Keratinocyte (primary cell): ENCODE measurements around the gene SATB1. TPM values are rescaled to one million over a fixed set of nuclear protein-coding genes. Genes with fewer than 3 reads are reported as not detected.

Source experiments
- DNase-seq: peaks from one replicate; pipeline ENCODE4 v3.0.0-alpha.2; 2011; ENCODE audit warnings: low read depth, missing footprints, low spot score
- FAIRE-seq: peaks from 2 replicates; lab custom pipeline; 2011; peaks lifted over from hg19 to GRCh38; lab: Jason Lieb, UNC
- H2AFZ ChIP-seq: 2 replicates; pipeline ENCODE4 v1.6.0; 2012; ENCODE audit warnings: low read length, control low read depth, inconsistent platforms; ENCODE audit not compliant: control insufficient read depth
- H3K27ac ChIP-seq: 2 replicates; pipeline ENCODE4 v1.5.1; 2011; ENCODE audit warnings: low read length; ENCODE audit not compliant: control insufficient read depth, insufficient read depth
- H3K27me3 ChIP-seq: 3 replicates; pipeline ENCODE4 v1.6.0; 2011; ENCODE audit warnings: low read length; ENCODE audit not compliant: control insufficient read depth, insufficient read depth; ENCODE audit errors: extremely low read depth
- H3K36me3 ChIP-seq, 2 experiments: 2 replicates in 1 of 2; 3 replicates in 1 of 2; pipeline ENCODE4 v1.5.1; 2011; ENCODE audit warnings: low read length in 2 of 2, mild to moderate bottlenecking in 1 of 2; ENCODE audit not compliant: control insufficient read depth in 2 of 2, insufficient read depth in 2 of 2; ENCODE audit errors: extremely low read depth in 1 of 2
- H3K4me1 ChIP-seq: 3 replicates; pipeline ENCODE4 v1.5.1; 2011; ENCODE audit warnings: low read length; ENCODE audit not compliant: control insufficient read depth, insufficient read depth; ENCODE audit errors: extremely low read depth
- H3K4me2 ChIP-seq: 3 replicates; pipeline ENCODE4 v1.6.0; 2011; ENCODE audit warnings: low read depth, low read length; ENCODE audit not compliant: control insufficient read depth, insufficient read depth; ENCODE audit errors: extremely low read depth
- H3K4me3 ChIP-seq, 3 experiments: fragments of 200-600 bp in 1 of 3; sonication (generic) in 1 of 3; 2 replicates in 2 of 3; 3 replicates in 1 of 3; pipeline ENCODE4 v1.5.1; 2011 to 2016; ENCODE audit warnings: low read length in 3 of 3, mild to moderate bottlenecking in 3 of 3, control low read depth in 2 of 3, inconsistent platforms in 1 of 3, low read depth in 1 of 3, mixed read lengths in 1 of 3, mixed run types in 1 of 3, moderate library complexity in 1 of 3; ENCODE audit not compliant: control insufficient read depth in 2 of 3, insufficient read depth in 2 of 3; ENCODE audit errors: extremely low read depth in 1 of 3
- H3K79me2 ChIP-seq: 2 replicates; pipeline ENCODE4 v1.6.0; 2012; ENCODE audit warnings: low read length; ENCODE audit not compliant: control insufficient read depth, insufficient read depth
- H3K9ac ChIP-seq: 3 replicates; pipeline ENCODE4 v1.6.0; 2011; ENCODE audit warnings: low read length; ENCODE audit not compliant: control insufficient read depth, insufficient read depth; ENCODE audit errors: extremely low read depth
- H3K9me1 ChIP-seq: 3 replicates; pipeline ENCODE4 v1.6.0; 2011; ENCODE audit warnings: low read length; ENCODE audit not compliant: control insufficient read depth, insufficient read depth; ENCODE audit errors: extremely low read depth
- H3K9me3 ChIP-seq: 2 replicates; pipeline ENCODE4 v1.5.1; 2012; ENCODE audit warnings: low read depth, low read length; ENCODE audit not compliant: control insufficient read depth
- H4K20me1 ChIP-seq: 3 replicates; pipeline ENCODE4 v1.6.0; 2011; ENCODE audit warnings: low read length; ENCODE audit not compliant: control insufficient read depth, insufficient read depth; ENCODE audit errors: extremely low read depth
- CTCF ChIP-seq, 3 experiments: IDR thresholded peaks in 1 of 3; conservative IDR thresholded peaks in 1 of 3; optimal IDR thresholded peaks in 1 of 3; 2 replicates in 2 of 3; 3 replicates in 1 of 3; pipeline versions ENCODE3 to v1.5.1; 2011; ENCODE audit warnings: low read length in 3 of 3, mild to moderate bottlenecking in 3 of 3, moderate library complexity in 2 of 3, control low read depth in 1 of 3, inconsistent platforms in 1 of 3; ENCODE audit not compliant: insufficient read depth in 2 of 3; ENCODE audit errors: extremely low read depth in 1 of 3
- EZH2 ChIP-seq: IDR thresholded peaks from one replicate; pipeline ENCODE4 v1.6.1; 2012; ENCODE audit warnings: inconsistent platforms, mild to moderate bottlenecking, low read length, moderate library complexity
- dilution Hi-C: fragments of 300-500 bp; cut with MboI; formaldehyde crosslinking; loops from one replicate; pipeline ENCODE4 v1.7.0; 2020; ENCODE audit warnings: low sequenced_read_pairs; ENCODE audit not compliant: extremely low pct_ligation_motif_present
- polyA plus RNA-seq, 5 experiments: library from polyadenylated mRNA; depleted of rRNA in 3 of 5; stranded (reverse) in 3 of 5; stranded (forward) in 1 of 5; unstranded in 1 of 5; fragments of >200 nt; gene quantifications; 1 replicate in 1 of 5; 2 replicates in 3 of 5; 3 replicates in 1 of 5; pipeline versions ENCODE4 v1.2.1 to v1.2.3, GENCODE V29; 2011 to 2012; ENCODE audit warnings: missing spikeins in 2 of 5, low read depth in 1 of 5, low replicate concordance in 1 of 5

Gene SATB1
- polyA plus RNA-seq, 1 donor (not counting 4 experiments of a cell fraction or from before 2014, with no cell fraction given): 7.8 TPM

GRCh38 chr3:18415167-18415566 is 10.0 kb downstream of the SATB1 start:
- Histone ChIP-seq H3K4me3 (no peak overlapping the region), H3K36me3 (no peaks in the 10 kb centered on the region), H3K9me1 (no peaks in the 10 kb centered on the region), H4K20me1 (no peaks in the 10 kb centered on the region), H3K4me1 (no peaks in the 10 kb centered on the region), H3K79me2 (no peaks in the 10 kb centered on the region), H3K4me2 (no peak overlapping the region), H3K9ac (no peak overlapping the region), H3K9me3 (no peaks in the 10 kb centered on the region), H3K27ac (no peak overlapping the region), H2AFZ (no peak overlapping the region), H3K27me3 (no peaks in the 10 kb centered on the region)
- DNase-seq: no peak
- TF ChIP-seq CTCF (optimal IDR thresholded peaks at IDR 0.05 in 1 of 3, IDR thresholded peaks at IDR 0.05 in 1 of 3, conservative IDR thresholded peaks at IDR 0.05 in 1 of 3; ENCODE audit: extremely low read depth in 1 of 3, insufficient read depth in 2 of 3, low read length in 3 of 3): no peak
- no peak for TF ChIP-seq EZH2
- dilution Hi-C loops: no loop called here
- FAIRE-seq: no peak

GRCh38 chr3:18412684-18413083 is 12.5 kb downstream of the SATB1 start:
- Histone ChIP-seq H3K9me3 (no peaks in the 10 kb centered on the region), H3K79me2 (no peaks in the 10 kb centered on the region), H3K4me2 (no peak overlapping the region), H3K27me3 (no peaks in the 10 kb centered on the region), H3K4me3 (no peak overlapping the region), H4K20me1 (no peaks in the 10 kb centered on the region), H3K27ac (no peak overlapping the region), H3K4me1 (no peaks in the 10 kb centered on the region), H3K36me3 (no peaks in the 10 kb centered on the region), H2AFZ (no peak overlapping the region), H3K9me1 (no peaks in the 10 kb centered on the region), H3K9ac (no peak overlapping the region)
- TF ChIP-seq CTCF (optimal IDR thresholded peaks at IDR 0.05 in 1 of 3, IDR thresholded peaks at IDR 0.05 in 1 of 3, conservative IDR thresholded peaks at IDR 0.05 in 1 of 3; ENCODE audit: extremely low read depth in 1 of 3, insufficient read depth in 2 of 3, low read length in 3 of 3) (no peak), EZH2 (no peak)
- no peak for FAIRE-seq
- dilution Hi-C loops: no loop called here
- DNase-seq: no peak
